ENCODE measurements around the gene PA2G4.
A peak's percentile ranks its signal among the peaks of the same experiment; 100 is the strongest.
"Not testable (repeated sequence)": the region's sequence is repeated elsewhere in the genome, so short reads cannot be mapped to it uniquely, and the experiment has no call there.

The PA2G4 gene

GRCh38 chr12:56102683-56103065 is 1.7 kb upstream of the PA2G4 start:
- DNase-seq: no peak

- DNase-seq: no peak
These were observed 1.2 kb upstream of the PA2G4 start for GRCh38 chr12:56103066-56103711.

GRCh38 chr12:56103823-56104108 is 593 bp upstream of the PA2G4 start:
- no peak for DNase-seq

GRCh38 chr12:56104815-56105608 is 653 bp downstream of the PA2G4 start:
- DNase-seq: peak; percentile 51

GRCh38 chr12:56105609-56105902 is 1.2 kb downstream of the PA2G4 start:
- no peak for DNase-seq

- DNase-seq: no peak
These were observed 2.9 kb downstream of the PA2G4 start for GRCh38 chr12:56107242-56107641.

GRCh38 chr12:56110571-56110970 is 6.2 kb downstream of the PA2G4 start:
- DNase-seq: no peak

- DNase-seq: no peak
These were observed 9.7 kb downstream of the PA2G4 start for GRCh38 chr12:56114084-56114483.

GRCh38 chr12:56115329-56115728 is 11.0 kb downstream of the PA2G4 start:
- DNase-seq: no peak

- peak; percentile 98 for DNase-seq
These were observed 12.1 kb downstream of the PA2G4 start, which contains the start of gene RPL41 for GRCh38 chr12:56116267-56117081. RPL41 (plus strand) TSS chr12:56116633.

GRCh38 chr12:56117082-56117706 is 12.8 kb downstream of the PA2G4 start:
- not testable (repeated sequence) for DNase-seq

- DNase-seq: peak; percentile 96
These were observed 13.7 kb downstream of the PA2G4 start, which contains the start of gene ZC3H10 for GRCh38 chr12:56117778-56118687. ZC3H10 (plus strand) TSS chr12:56118266; CDS start chr12:56120563, 2,297 bp downstream.

- DNase-seq: no peak
These were observed 14.5 kb downstream of the PA2G4 start for GRCh38 chr12:56118688-56119357.

- peak; percentile 72 for DNase-seq
These were observed 15.0 kb downstream of the PA2G4 start for GRCh38 chr12:56119361-56119796.

- no peak for DNase-seq
These were observed 15.9 kb downstream of the PA2G4 start for GRCh38 chr12:56120158-56120846.

- no peak for DNase-seq
These were observed 17.0 kb downstream of the PA2G4 start for GRCh38 chr12:56121204-56121870.

- DNase-seq: no peak
These were observed 18.3 kb downstream of the PA2G4 start for GRCh38 chr12:56122637-56123036.

GRCh38 chr12:56124133-56124532 is 19.8 kb downstream of the PA2G4 start:
- no peak for DNase-seq

- no peak for DNase-seq
These were observed 22.4 kb downstream of the PA2G4 start for GRCh38 chr12:56126732-56127239.

- no peak for DNase-seq
These were observed 23.1 kb downstream of the PA2G4 start for GRCh38 chr12:56127485-56127887.
